Measurements from ENCODE around the gene ZNF638.

ZNF638 gene

DNA sequence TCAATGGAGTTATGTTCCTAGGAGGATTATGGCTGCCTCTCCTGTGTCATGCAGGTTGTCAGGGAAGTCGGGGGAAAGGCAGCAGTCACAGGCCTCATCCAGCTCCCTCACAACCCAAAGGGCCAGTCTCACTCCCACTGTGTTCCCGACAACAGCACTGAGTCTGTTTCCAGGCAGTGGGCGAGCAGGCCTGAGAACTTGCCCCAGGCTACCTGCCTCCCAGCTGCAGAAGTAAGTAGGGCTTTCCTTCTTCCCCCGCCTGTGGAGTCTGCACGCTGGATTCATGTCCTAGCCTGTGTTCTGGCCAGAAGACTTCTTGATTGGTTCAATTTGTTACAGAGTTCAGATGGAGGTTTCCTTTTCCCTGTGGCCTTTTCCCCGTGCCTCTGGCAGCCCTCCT lies 8.2 kb upstream of the ZNF638 start:
- no peak overlapping the region for H3K27ac ChIP-seq
- TF ChIP-seq ZFX (IDR thresholded peaks at IDR 0.05; ENCODE audit: borderline replicate concordance) (no peak), CTCF (IDR thresholded peaks at IDR 0.05) (no peak)

DNA sequence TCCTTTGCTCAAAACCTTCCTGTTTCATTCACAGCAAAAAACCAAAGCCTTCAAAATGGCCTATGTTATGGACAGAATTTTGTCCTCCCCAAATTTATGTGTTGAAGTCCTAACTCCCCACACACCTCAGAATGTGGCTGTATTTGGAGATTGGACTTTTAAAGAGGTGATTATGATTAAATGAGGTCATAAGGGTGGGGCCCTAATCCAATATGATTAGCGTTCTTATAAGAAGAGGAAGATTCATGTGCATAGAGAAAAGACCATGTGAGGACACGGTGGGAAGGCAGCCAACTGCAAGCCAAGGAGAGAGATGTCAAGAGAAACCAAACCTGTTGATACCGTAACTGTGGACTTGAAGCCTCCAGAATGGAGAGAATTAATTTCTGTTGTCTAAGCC lies 4.6 kb upstream of the ZNF638 start:
- TF ChIP-seq CTCF (IDR thresholded peaks at IDR 0.05) (no peak), ZFX (IDR thresholded peaks at IDR 0.05; ENCODE audit: borderline replicate concordance) (no peak)
- no peak overlapping the region for H3K27ac ChIP-seq

DNA sequence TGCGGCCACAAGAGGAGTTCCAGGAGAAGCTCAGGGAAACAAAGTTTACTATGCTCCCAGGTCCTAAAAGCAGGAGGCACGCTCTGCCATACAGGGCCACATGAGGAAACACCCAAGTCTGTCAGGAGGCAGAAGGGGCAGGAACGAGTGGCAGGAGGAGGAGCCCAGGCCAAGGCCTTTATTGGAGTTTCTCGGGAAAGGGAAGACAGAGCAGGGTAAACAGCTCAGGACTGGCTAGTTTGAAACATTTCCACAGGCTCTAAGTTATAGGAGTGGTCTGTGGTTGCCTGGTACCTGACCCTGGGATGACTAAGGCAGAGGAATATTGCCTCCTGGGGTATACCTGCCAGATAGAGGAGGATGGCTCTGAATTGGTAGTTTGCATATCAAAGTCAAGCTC lies 3.7 kb upstream of the ZNF638 start:
- TF ChIP-seq ZFX (IDR thresholded peaks at IDR 0.05; ENCODE audit: borderline replicate concordance): no peak
- TF ChIP-seq CTCF (IDR thresholded peaks at IDR 0.05): no peak
- H3K27ac ChIP-seq: no peak overlapping the region

DNA sequence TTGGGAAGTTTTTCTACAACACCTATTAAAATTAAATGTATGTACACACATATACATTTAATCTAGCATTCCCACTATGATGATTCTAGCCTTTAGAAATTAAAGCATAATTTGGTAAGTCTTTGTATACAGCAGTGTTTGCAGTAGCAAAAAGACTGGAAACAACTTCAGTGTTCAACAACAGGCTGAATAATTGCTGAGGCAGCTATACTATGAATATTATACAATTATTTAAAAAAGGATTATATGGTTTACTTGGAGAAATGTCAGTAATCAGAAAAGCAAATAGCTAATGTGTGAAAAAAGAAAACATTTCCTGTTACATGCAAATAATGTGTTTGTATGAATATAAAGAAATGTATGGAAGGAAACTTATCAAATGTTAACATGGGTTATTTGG lies 1.4 kb upstream of the ZNF638 start:
- TF ChIP-seq ZFX (IDR thresholded peaks at IDR 0.05; ENCODE audit: borderline replicate concordance): no peak
- no peak overlapping the region for H3K27ac ChIP-seq

DNA sequence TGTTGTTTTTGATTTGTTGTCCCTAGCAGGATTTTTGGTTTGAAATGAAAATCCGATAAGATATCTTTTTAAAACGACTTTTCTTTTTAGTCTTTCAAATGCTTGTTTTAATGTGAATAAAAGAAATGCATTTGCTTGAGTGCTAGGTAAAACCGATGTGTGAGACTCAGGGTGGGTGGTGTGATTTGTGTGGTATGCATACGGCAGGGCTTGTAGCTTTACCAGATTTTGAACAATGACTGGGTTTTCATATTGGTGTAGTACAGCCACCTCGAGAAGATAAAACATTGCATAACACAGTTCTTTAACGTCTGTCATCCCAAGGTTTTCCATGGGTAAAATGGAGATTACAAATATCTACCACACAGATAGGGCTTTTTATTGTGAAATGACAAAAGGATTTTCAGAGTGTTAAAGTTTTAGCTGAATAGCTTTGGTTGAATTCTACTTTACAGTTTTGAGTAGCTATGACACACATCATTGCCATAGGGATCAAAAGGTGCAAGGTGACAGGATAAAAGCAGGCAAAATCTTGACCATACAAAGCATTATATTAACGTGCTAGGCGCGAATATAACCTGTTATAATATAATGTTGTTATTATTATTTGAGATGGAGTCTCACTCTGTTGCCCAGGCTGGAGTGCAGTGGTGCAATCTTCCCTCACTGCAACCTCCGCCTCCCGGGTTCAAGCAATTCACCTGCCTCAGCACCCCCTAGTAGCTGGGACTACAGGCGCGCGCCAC lies 824 bp upstream of the ZNF638 start:
- peak overlapping the region; percentile 62; the same call in 1 of the 2 replicates for H3K27ac ChIP-seq
- TF ChIP-seq CTCF (IDR thresholded peaks at IDR 0.05) (no peak), ZFX (IDR thresholded peaks at IDR 0.05; ENCODE audit: borderline replicate concordance) (no peak)

DNA sequence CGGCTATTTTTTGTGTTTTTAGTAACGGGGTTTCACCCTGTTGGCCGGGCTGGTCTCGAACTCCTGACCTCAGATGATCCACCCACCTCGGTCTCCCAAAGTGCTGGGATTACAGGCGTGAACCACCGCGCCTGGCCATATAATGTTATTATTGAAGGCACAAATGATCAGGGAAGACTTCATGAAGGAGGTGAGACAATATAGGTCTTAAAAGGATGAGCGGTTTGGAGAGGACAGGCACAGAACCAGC lies 326 bp upstream of the ZNF638 start:
- H3K27ac ChIP-seq: peak overlapping the region; percentile 62

DNA sequence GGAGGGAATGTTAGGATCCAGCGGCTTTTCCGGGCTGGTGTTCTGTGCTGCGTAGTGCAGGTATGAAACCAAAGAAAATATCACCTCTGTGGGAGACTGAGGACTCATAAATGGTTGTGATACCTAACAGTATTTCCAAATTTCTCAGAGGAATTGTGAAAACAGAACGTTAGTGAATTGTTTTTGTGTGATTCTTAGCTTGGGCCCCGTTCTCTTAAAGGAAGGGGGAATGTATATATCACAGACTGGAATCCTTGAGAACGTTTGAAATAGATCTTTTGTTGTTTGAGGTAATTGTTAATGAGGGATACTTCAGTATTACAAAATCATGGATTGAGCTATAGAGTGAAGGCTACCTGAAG lies 834 bp downstream of the ZNF638 start:
- no peak for TF ChIP-seq CTCF (IDR thresholded peaks at IDR 0.05)
- no peak for TF ChIP-seq ZFX (IDR thresholded peaks at IDR 0.05; ENCODE audit: borderline replicate concordance)
- H3K27ac ChIP-seq: peak overlapping the region; percentile 62

DNA sequence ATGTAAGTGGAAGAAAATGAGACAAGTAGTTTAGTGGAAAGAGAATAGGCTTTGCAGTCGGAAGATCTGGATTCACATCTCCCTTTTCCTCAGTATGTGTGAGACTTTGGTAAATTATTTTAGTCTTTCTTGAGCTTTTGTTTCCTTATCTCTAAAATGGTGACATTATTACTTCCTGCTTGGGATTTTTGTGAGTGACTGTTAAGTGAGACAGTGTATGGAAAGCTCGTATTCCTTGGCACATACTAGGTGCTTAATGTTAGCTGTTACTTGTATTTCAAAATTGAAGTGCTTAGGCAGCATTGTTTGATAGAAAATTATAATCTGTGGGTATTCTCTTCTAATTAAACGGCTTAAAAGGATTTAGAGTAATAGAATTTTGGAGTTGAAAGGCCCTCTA lies 2.0 kb downstream of the ZNF638 start:
- no peak for TF ChIP-seq ZFX (IDR thresholded peaks at IDR 0.05; ENCODE audit: borderline replicate concordance)
- no peak overlapping the region for H3K27ac ChIP-seq

- H3K27ac ChIP-seq: no peak overlapping the region
- TF ChIP-seq CTCF (IDR thresholded peaks at IDR 0.05): no peak
- TF ChIP-seq ZFX (IDR thresholded peaks at IDR 0.05; ENCODE audit: borderline replicate concordance): no peak
Measured at GRCh38 chr2:71336384-71336783, 4.8 kb downstream of the ZNF638 start.
